GM10847 (cell line): ENCODE results near the gene GSTM4.

Experiments used
- POLR2A ChIP-seq: IDR thresholded peaks from 2 replicates; pipeline ENCODE4 v1.6.1; 2011; ENCODE audit not compliant: insufficient read length; ENCODE audit errors: extremely low read depth

The GSTM4 gene

GRCh38 chr1:109655615-109656519, at the start of gene GSTM4:
TSS of gene GSTM4 (plus strand) at chr1:109656099. CDS start at chr1:109656390, 291 bp downstream.
- peak; percentile 52 for TF ChIP-seq POLR2A

DNA sequence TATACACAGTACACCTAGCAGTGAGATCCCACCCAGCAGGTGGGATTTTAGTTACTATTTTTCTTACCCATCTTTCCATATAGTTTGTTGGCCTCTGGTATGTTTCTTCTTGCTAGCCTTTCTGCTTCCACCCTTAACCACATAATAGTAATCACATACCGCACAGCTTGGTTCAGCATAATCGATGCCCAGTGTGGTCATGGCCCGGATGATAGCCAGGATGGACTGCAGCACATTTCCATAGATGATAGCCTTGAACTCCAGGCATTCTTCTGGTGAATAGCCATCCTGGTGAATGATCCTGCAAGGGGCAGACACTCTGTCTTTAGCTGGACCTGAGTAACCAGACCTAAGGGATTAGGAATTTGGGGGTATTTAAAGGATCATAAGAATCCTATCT, 46.0 kb upstream of the GSTM4 start:
- no peak for TF ChIP-seq POLR2A

DNA sequence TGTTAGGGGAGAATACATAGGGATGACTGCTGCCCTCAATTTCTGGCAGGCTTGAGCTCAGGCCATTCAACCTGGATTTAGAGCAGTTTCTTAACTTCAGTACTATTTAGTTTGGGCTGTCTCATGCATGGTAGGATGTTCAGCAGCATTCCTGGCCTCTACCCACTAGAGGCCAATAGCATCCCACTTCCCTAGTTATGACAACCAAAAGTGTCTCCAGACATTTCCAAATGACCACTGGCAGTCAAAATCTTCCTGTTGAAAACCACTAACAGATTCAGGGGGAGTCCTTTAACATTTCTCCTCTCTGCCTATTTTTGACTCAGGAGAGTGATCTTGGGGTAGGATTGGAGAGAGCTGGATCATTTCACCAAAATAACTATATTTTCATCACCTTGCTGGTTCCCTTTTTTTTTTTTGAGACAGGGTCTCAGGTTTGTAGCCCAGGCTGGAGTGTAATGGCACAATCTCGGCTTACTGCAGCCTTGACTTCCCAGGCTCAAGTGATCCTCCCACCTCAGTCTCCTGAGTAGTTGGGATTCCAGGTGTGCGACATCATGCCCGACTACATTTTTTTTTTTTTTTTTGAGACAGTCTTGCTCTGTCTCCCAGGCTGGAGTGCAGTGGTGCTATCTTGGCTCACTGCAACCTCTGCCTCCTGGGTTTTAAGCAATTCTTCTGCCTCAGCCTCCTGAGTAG, 45.1 kb upstream of the GSTM4 start:
- TF ChIP-seq POLR2A: no peak

DNA sequence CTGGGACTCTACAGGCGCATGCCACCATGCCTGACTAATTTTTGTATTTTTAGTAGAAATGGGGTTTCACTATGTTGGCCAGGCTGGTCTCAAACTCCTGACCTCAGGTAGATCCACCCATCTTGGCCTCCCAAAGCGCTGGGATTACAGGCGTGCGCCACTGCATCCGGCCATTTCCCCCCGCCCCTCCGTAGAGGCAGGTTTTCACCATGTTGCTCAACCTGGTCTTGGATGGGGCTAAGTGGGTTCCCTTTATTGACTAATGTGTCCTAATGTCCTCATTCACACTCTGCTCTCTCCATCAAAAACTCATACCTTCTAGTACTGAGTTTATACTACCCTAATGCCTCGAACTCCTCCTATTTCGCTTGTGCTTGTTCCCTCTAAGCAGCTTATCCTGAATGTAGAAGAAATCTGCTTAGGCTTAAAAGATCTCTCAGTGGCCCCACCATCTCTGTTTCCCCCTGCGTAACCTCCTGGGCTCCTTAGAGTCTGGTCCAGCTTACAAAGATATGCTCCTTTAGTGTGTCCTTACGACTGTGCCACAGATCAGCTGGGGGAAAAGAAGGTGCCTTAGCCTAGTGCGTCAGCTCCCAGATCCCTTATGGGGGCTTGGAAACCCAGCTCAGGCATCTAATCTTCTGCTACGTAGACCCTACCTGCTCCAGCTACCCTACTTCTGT, 44.5 kb upstream of the GSTM4 start:
- TF ChIP-seq POLR2A: no peak

GRCh38 chr1:109613361-109614147, 42.3 kb upstream of the GSTM4 start:
- no peak for TF ChIP-seq POLR2A

DNA sequence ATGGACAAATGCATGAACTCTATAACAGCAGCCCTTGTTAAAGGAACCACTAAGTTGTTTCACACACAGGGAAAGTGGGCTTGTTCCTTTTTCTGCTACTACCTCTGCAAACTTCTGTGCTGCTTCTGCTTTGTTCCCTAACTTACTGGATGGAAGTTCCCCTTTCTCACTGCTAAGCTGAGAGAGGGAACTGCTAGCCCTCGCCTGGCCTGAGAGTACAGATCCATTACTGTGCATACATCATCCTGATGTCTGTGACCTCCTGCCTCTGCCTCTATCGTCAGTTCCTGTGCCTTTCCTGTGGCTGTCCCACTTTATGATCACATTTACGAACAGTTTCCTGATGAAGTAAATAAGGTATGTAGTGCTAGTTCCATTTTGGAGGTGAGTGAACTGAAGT, 40.0 kb upstream of the GSTM4 start:
- TF ChIP-seq POLR2A: no peak

- TF ChIP-seq POLR2A: no peak
Measured at GRCh38 chr1:109616391-109616790, 39.5 kb upstream of the GSTM4 start.

DNA sequence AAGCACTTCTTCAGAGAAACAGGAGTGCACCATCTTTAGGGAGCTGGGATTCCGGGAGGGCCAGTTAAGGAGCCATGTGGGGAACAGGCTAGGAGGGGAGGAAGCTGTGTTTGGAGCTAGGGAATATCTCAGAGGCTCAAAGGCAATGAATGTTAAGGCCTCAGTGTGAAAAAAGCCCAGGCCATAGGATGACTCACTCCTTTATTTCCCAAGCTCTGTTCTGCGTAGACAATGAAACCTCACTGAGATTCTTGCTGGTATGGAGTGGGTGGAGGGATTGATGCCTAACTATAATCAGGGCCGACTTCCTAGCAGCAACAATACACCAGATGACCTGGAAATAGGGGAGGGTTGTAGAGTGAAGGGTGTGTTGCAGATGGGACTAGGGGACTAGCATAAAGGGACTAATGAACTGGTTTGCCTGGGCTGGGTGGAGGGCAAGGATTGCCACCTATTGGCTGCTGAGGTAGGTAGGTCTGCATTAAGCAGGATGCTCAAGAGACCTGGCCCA, 38.6 kb upstream of the GSTM4 start:
- TF ChIP-seq POLR2A: no peak

GRCh38 chr1:109618661-109619575, 37.0 kb upstream of the GSTM4 start:
- TF ChIP-seq POLR2A: no peak

GRCh38 chr1:109619576-109620400, 36.1 kb upstream of the GSTM4 start, which contains the start of the genes AMPD2 and GNAT2:
TSS of gene AMPD2 (plus strand) at chr1:109619837. CDS start at chr1:109621176, 1,339 bp downstream.
TSS of gene GNAT2 (minus strand) at chr1:109619616. CDS start at chr1:109612870, 6,746 bp downstream.
- TF ChIP-seq POLR2A: peak; percentile 68

- no peak for TF ChIP-seq POLR2A
Measured at GRCh38 chr1:109620401-109620791, 35.5 kb upstream of the GSTM4 start.

- TF ChIP-seq POLR2A: peak; percentile 21
Measured at GRCh38 chr1:109620841-109621286, 35.0 kb upstream of the GSTM4 start.
